A673 (cell line): ENCODE results near the gene MLPH. TPM values are rescaled to one million over a fixed set of nuclear protein-coding genes. Genes with fewer than 3 reads are reported as not detected.

Source experiments
- BruUV-seq: library from RNA; stranded (reverse); fragments of 400-500 nt; replicated peaks from 2 replicates; lab custom pipeline; 2021; lab: Mats Ljungman, UMichigan
- CTCF ChIA-PET: fragments of 300-600 bp; sonication (Branson Sonifier 250); formaldehyde crosslinking; loops from one replicate; lab custom pipeline; 2022; ENCODE audit warnings: antibody characterized with exemption; lab: Charles Lee
- POLR2A ChIA-PET: fragments of 300-600 bp; sonication (Branson Sonifier 250); formaldehyde crosslinking; loops from one replicate; lab custom pipeline; 2022; ENCODE audit warnings: antibody characterized with exemption; ENCODE audit not compliant: low non-redundant PET; lab: Charles Lee
- DNase-seq: peaks from one replicate; pipeline ENCODE4 v3.0.0-alpha.2; 2015; ENCODE audit warnings: low spot score
- H3K27ac ChIP-seq: fragments of 200-600 bp; sonication (generic); 2 replicates; pipeline ENCODE4 v1.5.1; 2016; ENCODE audit warnings: mixed run types, low read depth, mild to moderate bottlenecking, mixed read lengths, antibody characterized with exemption, low read length; ENCODE audit not compliant: poor library complexity, severe bottlenecking
- H3K27me3 ChIP-seq: fragments of 200-600 bp; sonication (generic); replicated peaks from 2 replicates; pipeline ENCODE4 v1.6.1; 2017; ENCODE audit warnings: mixed run types, low read depth, mild to moderate bottlenecking, mixed read lengths, antibody characterized with exemption, low read length; ENCODE audit not compliant: insufficient read depth, poor library complexity
- H3K36me3 ChIP-seq: fragments of 200-600 bp; sonication (generic); 2 replicates; pipeline ENCODE4 v1.6.1; 2016; ENCODE audit warnings: mixed run types, mild to moderate bottlenecking, mixed read lengths, antibody characterized with exemption, low read length; ENCODE audit not compliant: insufficient read depth, poor library complexity, severe bottlenecking
- H3K4me1 ChIP-seq: fragments of 200-600 bp; sonication (generic); 2 replicates; pipeline ENCODE4 v1.6.1; 2017; ENCODE audit warnings: mixed run types, mild to moderate bottlenecking, mixed read lengths, antibody characterized with exemption, low read length; ENCODE audit not compliant: insufficient read depth, poor library complexity, severe bottlenecking
- H3K4me3 ChIP-seq: fragments of 200-600 bp; sonication (generic); 2 replicates; pipeline ENCODE4 v1.5.1; 2016; ENCODE audit warnings: low read depth, mixed run types, mild to moderate bottlenecking, mixed read lengths, low read length; ENCODE audit not compliant: poor library complexity, severe bottlenecking
- H3K9me3 ChIP-seq: fragments of 200-600 bp; sonication (generic); 2 replicates; pipeline ENCODE4 v1.6.1; 2016; ENCODE audit warnings: mixed run types, low read depth, mild to moderate bottlenecking, mixed read lengths, antibody characterized with exemption, low read length; ENCODE audit not compliant: poor library complexity, severe bottlenecking
- CTCF ChIP-seq: fragments of 300-800, 200-600 bp; sonication (generic); conservative IDR thresholded peaks from 2 replicates; pipeline ENCODE4 v1.5.1; 2017; ENCODE audit warnings: low read depth, mild to moderate bottlenecking, antibody characterized with exemption, low read length, moderate library complexity, mixed read lengths
- EZH2 ChIP-seq: fragments of 200-600 bp; sonication (generic); IDR thresholded peaks from 2 replicates; pipeline ENCODE4 v1.6.1; 2017; ENCODE audit warnings: borderline replicate concordance, low read depth, mild to moderate bottlenecking, mixed read lengths, antibody characterized with exemption, low read length; ENCODE audit not compliant: poor library complexity, severe bottlenecking
- intact Hi-C: fragments of 100-400 bp; cut with micrococcal nuclease; formaldehyde crosslinking; loops from one replicate; pipeline ENCODE4 v1.10.0; 2022; ENCODE audit not compliant: unreplicated experiment
- total RNA-seq: library from RNA; stranded (reverse); gene quantifications from 2 replicates; pipeline ENCODE4 v1.2.3, GENCODE V29; 2021

The MLPH gene
- total RNA-seq, 1 experiment from 2014 or later: not detected

- no peak for DNase-seq
- ChIA-PET CTCF (no interaction called here), POLR2A (interaction anchor here (0.6 kb wide), 1 partner anchor 64 kb away, joined by 6 read pairs; no protein-coding TSS in a partner anchor)
- no peak overlapping the region for H3K27ac ChIP-seq
- intact Hi-C loops: no loop called here
- H3K9me3 ChIP-seq: no peaks in the 10 kb centered on the region
- H3K36me3 ChIP-seq: no peaks in the 10 kb centered on the region
- TF ChIP-seq CTCF: no peak
- TF ChIP-seq EZH2: no peak
- no peaks in the 10 kb centered on the region for H3K27me3 ChIP-seq
- BruUV-seq: no TSS peak
- no peak overlapping the region for H3K4me3 ChIP-seq
- H3K4me1 ChIP-seq: no peaks in the 10 kb centered on the region
Measured at GRCh38 chr2:237576974-237577373, 89.9 kb downstream of the MLPH start.

DNA sequence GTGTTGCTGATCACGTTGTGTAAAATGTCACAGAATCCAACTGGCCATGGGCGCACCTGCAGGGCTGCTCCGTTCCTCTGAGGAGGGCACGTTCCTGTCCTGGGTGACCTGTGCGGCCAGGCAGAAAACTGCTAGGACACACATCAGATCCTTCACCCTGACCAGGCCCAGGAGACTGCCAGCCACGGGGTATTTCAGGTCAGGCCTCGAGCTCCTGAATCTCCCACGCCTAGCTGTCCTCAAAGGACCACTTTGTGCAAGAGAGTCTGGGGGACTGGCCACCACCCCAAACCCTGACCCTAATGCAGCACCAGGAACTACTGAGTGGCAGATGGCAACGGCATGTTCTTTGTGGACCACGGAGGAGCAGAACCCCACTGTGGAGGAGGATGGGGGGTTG is 90.4 kb downstream of the MLPH start:
- H3K4me1 ChIP-seq: no peaks in the 10 kb centered on the region
- no peak overlapping the region for H3K4me3 ChIP-seq
- ChIA-PET POLR2A (no interaction called here), CTCF (no interaction called here)
- H3K27me3 ChIP-seq: no peaks in the 10 kb centered on the region
- TF ChIP-seq CTCF: no peak
- TF ChIP-seq EZH2: no peak
- no TSS peak for BruUV-seq
- H3K9me3 ChIP-seq: no peaks in the 10 kb centered on the region
- no peak overlapping the region for H3K27ac ChIP-seq
- intact Hi-C loops: no loop called here
- DNase-seq: no peak
- no peaks in the 10 kb centered on the region for H3K36me3 ChIP-seq

DNA sequence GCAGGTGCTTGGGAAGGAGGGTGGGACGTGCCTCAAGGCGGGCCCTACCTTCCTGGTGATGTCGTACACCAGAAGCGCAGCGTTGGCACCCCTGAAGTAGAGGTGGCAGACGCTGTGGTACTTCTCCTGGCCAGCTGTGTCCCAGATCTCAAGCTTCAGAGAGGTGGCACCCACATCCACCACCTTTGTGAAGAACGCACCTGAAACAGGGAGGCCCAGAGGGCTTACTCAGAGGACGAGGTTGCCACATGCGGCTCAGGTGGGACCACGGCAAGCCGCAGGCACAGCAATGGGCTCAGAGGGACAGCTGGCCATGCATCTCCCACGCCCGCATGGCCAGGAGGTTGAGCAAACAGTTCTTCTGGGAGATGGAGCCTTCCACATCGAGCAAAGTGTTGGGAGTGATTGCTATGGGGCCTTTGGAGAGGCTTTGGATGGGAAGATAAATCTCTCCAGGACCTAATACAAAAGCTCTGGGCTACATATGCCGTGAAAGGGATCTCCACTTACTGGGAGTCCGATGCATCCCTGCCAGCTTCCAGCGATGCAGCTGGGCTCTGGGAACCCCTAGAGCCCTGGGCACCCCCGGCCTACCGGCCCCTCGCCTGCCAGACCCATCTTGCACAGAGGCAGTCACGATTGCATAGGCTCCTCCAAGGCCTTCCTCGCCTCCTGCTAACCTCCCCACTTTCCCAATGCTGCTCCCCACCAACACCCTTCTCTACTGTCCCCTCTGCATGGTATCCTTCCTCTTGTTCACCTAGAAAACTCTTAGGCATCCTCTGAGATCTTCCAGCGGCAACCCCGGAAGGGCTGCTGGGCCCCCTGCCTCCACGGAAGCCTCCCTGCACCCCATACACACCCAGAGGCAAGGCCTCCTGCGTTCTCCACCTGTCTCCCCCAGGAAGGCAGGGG is 91.2 kb downstream of the MLPH start:
- BruUV-seq: no TSS peak
- intact Hi-C loops: no loop called here
- Histone ChIP-seq H3K9me3 (no peaks in the 10 kb centered on the region), H3K27ac (no peak overlapping the region), H3K4me1 (no peaks in the 10 kb centered on the region), H3K36me3 (no peaks in the 10 kb centered on the region), H3K27me3 (no peaks in the 10 kb centered on the region), H3K4me3 (no peak overlapping the region)
- no peak for DNase-seq
- TF ChIP-seq CTCF (no peak), EZH2 (no peak)
- POLR2A ChIA-PET: no interaction called here
- CTCF ChIA-PET: no interaction called here
